ENCODE results near the gene SMYD2. TPM values are rescaled to one million over a fixed set of nuclear protein-coding genes. Genes with fewer than 3 reads are reported as not detected.

The SMYD2 gene
- total and polyA plus RNA-seq, 2 of the 8 experiments (the other 6 are each of a cell fraction or from before 2014, with no cell fraction given) = 3.0 to 5.2 TPM

- TF ChIP-seq, protein P1, sequence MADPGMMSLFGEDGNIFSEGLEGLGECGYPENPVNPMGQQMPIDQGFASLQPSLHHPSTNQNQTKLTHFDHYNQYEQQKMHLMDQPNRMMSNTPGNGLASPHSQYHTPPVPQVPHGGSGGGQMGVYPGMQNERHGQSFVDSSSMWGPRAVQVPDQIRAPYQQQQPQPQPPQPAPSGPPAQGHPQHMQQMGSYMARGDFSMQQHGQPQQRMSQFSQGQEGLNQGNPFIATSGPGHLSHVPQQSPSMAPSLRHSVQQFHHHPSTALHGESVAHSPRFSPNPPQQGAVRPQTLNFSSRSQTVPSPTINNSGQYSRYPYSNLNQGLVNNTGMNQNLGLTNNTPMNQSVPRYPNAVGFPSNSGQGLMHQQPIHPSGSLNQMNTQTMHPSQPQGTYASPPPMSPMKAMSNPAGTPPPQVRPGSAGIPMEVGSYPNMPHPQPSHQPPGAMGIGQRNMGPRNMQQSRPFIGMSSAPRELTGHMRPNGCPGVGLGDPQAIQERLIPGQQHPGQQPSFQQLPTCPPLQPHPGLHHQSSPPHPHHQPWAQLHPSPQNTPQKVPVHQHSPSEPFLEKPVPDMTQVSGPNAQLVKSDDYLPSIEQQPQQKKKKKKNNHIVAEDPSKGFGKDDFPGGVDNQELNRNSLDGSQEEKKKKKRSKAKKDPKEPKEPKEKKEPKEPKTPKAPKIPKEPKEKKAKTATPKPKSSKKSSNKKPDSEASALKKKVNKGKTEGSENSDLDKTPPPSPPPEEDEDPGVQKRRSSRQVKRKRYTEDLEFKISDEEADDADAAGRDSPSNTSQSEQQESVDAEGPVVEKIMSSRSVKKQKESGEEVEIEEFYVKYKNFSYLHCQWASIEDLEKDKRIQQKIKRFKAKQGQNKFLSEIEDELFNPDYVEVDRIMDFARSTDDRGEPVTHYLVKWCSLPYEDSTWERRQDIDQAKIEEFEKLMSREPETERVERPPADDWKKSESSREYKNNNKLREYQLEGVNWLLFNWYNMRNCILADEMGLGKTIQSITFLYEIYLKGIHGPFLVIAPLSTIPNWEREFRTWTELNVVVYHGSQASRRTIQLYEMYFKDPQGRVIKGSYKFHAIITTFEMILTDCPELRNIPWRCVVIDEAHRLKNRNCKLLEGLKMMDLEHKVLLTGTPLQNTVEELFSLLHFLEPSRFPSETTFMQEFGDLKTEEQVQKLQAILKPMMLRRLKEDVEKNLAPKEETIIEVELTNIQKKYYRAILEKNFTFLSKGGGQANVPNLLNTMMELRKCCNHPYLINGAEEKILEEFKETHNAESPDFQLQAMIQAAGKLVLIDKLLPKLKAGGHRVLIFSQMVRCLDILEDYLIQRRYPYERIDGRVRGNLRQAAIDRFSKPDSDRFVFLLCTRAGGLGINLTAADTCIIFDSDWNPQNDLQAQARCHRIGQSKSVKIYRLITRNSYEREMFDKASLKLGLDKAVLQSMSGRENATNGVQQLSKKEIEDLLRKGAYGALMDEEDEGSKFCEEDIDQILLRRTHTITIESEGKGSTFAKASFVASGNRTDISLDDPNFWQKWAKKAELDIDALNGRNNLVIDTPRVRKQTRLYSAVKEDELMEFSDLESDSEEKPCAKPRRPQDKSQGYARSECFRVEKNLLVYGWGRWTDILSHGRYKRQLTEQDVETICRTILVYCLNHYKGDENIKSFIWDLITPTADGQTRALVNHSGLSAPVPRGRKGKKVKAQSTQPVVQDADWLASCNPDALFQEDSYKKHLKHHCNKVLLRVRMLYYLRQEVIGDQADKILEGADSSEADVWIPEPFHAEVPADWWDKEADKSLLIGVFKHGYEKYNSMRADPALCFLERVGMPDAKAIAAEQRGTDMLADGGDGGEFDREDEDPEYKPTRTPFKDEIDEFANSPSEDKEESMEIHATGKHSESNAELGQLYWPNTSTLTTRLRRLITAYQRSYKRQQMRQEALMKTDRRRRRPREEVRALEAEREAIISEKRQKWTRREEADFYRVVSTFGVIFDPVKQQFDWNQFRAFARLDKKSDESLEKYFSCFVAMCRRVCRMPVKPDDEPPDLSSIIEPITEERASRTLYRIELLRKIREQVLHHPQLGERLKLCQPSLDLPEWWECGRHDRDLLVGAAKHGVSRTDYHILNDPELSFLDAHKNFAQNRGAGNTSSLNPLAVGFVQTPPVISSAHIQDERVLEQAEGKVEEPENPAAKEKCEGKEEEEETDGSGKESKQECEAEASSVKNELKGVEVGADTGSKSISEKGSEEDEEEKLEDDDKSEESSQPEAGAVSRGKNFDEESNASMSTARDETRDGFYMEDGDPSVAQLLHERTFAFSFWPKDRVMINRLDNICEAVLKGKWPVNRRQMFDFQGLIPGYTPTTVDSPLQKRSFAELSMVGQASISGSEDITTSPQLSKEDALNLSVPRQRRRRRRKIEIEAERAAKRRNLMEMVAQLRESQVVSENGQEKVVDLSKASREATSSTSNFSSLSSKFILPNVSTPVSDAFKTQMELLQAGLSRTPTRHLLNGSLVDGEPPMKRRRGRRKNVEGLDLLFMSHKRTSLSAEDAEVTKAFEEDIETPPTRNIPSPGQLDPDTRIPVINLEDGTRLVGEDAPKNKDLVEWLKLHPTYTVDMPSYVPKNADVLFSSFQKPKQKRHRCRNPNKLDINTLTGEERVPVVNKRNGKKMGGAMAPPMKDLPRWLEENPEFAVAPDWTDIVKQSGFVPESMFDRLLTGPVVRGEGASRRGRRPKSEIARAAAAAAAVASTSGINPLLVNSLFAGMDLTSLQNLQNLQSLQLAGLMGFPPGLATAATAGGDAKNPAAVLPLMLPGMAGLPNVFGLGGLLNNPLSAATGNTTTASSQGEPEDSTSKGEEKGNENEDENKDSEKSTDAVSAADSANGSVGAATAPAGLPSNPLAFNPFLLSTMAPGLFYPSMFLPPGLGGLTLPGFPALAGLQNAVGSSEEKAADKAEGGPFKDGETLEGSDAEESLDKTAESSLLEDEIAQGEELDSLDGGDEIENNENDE (IDR thresholded peaks at IDR 0.05; ENCODE audit: insufficient replicate concordance, low read length) = no peak
- TF ChIP-seq RXRA (IDR thresholded peaks at IDR 0.05; ENCODE audit: insufficient read depth, low read depth, low read length) (no peak), SP1 (IDR thresholded peaks at IDR 0.05; ENCODE audit: low read depth, low read length) (no peak), CHD1 (IDR thresholded peaks at IDR 0.05; ENCODE audit: low read depth, low read length) (no peak), TEAD4 (IDR thresholded peaks at IDR 0.05; ENCODE audit: low read depth, low read length) (no peak), POU5F1 (IDR thresholded peaks at IDR 0.05; ENCODE audit: low read depth, low read length) (no peak), TCF12 (IDR thresholded peaks at IDR 0.05; ENCODE audit: low read depth, low read length) (no peak), RBBP5 (IDR thresholded peaks at IDR 0.05; ENCODE audit: borderline replicate concordance, low read depth, low read length) (no peak)
These were observed 15.0 kb downstream of the SMYD2 start (continued) for GRCh38 chr1:214295934-214296333.

All from H1 (cell line).